PC-3 (cell line): Measurements from ENCODE around the gene CARD11. TPM values are rescaled to one million over a fixed set of nuclear protein-coding genes. Genes with fewer than 3 reads are reported as not detected.

Experiments
- ATAC-seq: fragments of 200-7000 bp; cut with Tn5 transposase; 2 replicates; pipeline ENCODE4 v1.9.1; 2020; ENCODE audit warnings: mild to moderate bottlenecking, moderate library complexity
- BruUV-seq: library from RNA; stranded (reverse); fragments of 400-500 nt; replicated peaks from 2 replicates; lab custom pipeline; 2021; lab: Mats Ljungman, UMichigan
- CTCF ChIA-PET: fragments of 300-600 bp; sonication (Branson Sonifier 250); formaldehyde crosslinking; loops from one replicate; lab custom pipeline; 2022; ENCODE audit warnings: antibody characterized with exemption; lab: Charles Lee
- POLR2A ChIA-PET: fragments of 300-600 bp; sonication (Branson Sonifier 250); formaldehyde crosslinking; loops from one replicate; lab custom pipeline; 2022; ENCODE audit warnings: antibody characterized with exemption; ENCODE audit not compliant: unreplicated experiment; lab: Charles Lee
- DNase-seq: peaks from one replicate; pipeline ENCODE4 v3.0.0-alpha.2; 2015
- H2AFZ ChIP-seq: fragments of 300-600 bp; sonication (generic); 2 replicates; pipeline ENCODE4 v1.6.0; 2016; ENCODE audit warnings: antibody characterized with exemption, low read length
- H3F3A ChIP-seq: fragments of 300-600 bp; sonication (generic); one replicate; pipeline ENCODE4 v1.6.0; 2017; ENCODE audit warnings: antibody characterized with exemption, low read length, control low read depth, mild to moderate bottlenecking; ENCODE audit not compliant: unreplicated experiment
- H3K27ac ChIP-seq: fragments of 300-600 bp; sonication (generic); 2 replicates; pipeline ENCODE4 v1.5.1; 2016; ENCODE audit warnings: mild to moderate bottlenecking, low read length
- H3K27me3 ChIP-seq: fragments of 300-600 bp; sonication (generic); 2 replicates; pipeline ENCODE4 v1.6.1; 2016; ENCODE audit warnings: low read length, mixed read lengths
- H3K36me3 ChIP-seq: fragments of 300-600 bp; sonication (generic); 2 replicates; pipeline ENCODE4 v1.6.1; 2016; ENCODE audit warnings: low read depth, mixed run types, low read length, mixed read lengths
- H3K4me1 ChIP-seq: fragments of 300-600 bp; sonication (generic); 2 replicates; pipeline ENCODE4 v1.5.1; 2016; ENCODE audit warnings: low read length; ENCODE audit not compliant: insufficient read depth
- H3K4me2 ChIP-seq: fragments of 300-600 bp; sonication (generic); 2 replicates; pipeline ENCODE4 v1.6.0; 2016; ENCODE audit warnings: low read length
- H3K4me3 ChIP-seq: fragments of 300-600 bp; sonication (generic); 2 replicates; pipeline ENCODE4 v1.5.1; 2016; ENCODE audit warnings: mild to moderate bottlenecking, low read length, mixed read lengths
- H3K79me2 ChIP-seq: fragments of 300-600 bp; sonication (generic); 2 replicates; pipeline ENCODE4 v1.6.1; 2017; ENCODE audit warnings: low read length, mixed read lengths
- H3K9ac ChIP-seq: fragments of 300-600 bp; sonication (generic); 2 replicates; pipeline ENCODE4 v1.6.0; 2016; ENCODE audit warnings: mild to moderate bottlenecking, low read length
- H3K9me2 ChIP-seq: fragments of 300-600 bp; sonication (generic); replicated peaks from 2 replicates; pipeline ENCODE4 v1.6.1; 2016; ENCODE audit warnings: mixed run types, low read length, mixed read lengths
- H3K9me3 ChIP-seq: fragments of 300-600 bp; sonication (generic); 2 replicates; pipeline ENCODE4 v1.6.1; 2016; ENCODE audit warnings: low read length, mixed read lengths
- H4K20me1 ChIP-seq: fragments of 300-600 bp; sonication (generic); 2 replicates; pipeline ENCODE4 v1.6.1; 2016; ENCODE audit warnings: low read length, mixed read lengths
- EZH2 ChIP-seq: fragments of 300-600 bp; sonication (generic); IDR thresholded peaks from one replicate; pipeline ENCODE4 v1.6.1; 2017; ENCODE audit warnings: antibody characterized with exemption, mild to moderate bottlenecking, low read length; ENCODE audit not compliant: unreplicated experiment
- EZH2phosphoT487 ChIP-seq: fragments of 300-600 bp; sonication (generic); IDR thresholded peaks from 2 replicates; pipeline ENCODE4 v1.6.1; 2018; ENCODE audit warnings: mild to moderate bottlenecking, antibody characterized with exemption, low read length, borderline replicate concordance
- intact Hi-C: fragments of 100-400 bp; cut with micrococcal nuclease; formaldehyde crosslinking; loops from 2 replicates; pipeline ENCODE4 v1.9.0; 2023
- total RNA-seq: library from RNA; depleted of rRNA; stranded (reverse); fragments of >200 nt; gene quantifications from 2 replicates; pipeline ENCODE4 v1.2.3, GENCODE V29; 2014
- TF ChIP-seq, protein P1 (sequence below): fragments of 300-600 bp; sonication (generic); conservative IDR thresholded peaks from 2 replicates; pipeline ENCODE4 v1.5.1; 2017; ENCODE audit warnings: antibody characterized with exemption, low read depth, mild to moderate bottlenecking, low read length

CARD11 gene
- total RNA-seq, 1 experiment from 2014 or later = not detected

DNA sequence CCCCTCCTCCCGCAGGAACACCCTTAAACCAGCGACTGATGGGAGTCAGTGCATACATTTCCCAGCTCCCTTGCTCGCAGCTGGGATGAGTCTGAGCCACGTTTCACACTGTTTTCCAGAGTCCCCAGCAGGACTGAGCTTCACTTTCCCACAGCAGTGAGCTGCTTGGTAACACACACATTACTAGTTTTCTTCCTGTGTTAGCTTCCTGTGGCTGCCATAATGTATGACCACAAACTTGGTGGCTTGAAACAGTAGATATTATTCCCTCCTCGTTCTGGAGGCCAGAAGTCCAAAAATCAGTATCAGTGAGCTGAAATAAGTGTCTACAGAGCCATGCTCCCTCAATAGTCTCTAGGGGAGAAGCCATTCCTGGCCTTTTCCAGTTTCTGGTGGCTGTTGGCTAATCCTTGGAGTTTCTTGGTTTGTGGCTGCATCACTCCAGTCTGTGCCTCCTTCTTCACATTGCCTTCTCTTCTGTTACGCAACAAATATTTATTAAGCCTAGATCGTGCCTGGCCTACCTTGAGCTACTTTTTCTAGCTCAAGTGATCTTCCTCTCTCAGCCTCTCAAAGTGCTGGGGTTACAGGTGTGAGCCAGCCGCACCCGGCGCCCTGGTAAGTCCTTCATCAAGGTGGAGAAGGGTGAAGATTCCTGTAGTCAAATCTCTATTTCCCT lies 26.2 kb upstream of the CARD11 start:
- no peak for TF ChIP-seq EZH2
- TF ChIP-seq, protein P1, sequence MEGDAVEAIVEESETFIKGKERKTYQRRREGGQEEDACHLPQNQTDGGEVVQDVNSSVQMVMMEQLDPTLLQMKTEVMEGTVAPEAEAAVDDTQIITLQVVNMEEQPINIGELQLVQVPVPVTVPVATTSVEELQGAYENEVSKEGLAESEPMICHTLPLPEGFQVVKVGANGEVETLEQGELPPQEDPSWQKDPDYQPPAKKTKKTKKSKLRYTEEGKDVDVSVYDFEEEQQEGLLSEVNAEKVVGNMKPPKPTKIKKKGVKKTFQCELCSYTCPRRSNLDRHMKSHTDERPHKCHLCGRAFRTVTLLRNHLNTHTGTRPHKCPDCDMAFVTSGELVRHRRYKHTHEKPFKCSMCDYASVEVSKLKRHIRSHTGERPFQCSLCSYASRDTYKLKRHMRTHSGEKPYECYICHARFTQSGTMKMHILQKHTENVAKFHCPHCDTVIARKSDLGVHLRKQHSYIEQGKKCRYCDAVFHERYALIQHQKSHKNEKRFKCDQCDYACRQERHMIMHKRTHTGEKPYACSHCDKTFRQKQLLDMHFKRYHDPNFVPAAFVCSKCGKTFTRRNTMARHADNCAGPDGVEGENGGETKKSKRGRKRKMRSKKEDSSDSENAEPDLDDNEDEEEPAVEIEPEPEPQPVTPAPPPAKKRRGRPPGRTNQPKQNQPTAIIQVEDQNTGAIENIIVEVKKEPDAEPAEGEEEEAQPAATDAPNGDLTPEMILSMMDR = no peak
- TF ChIP-seq EZH2phosphoT487 = no peak
- Histone ChIP-seq H3K4me3 (no peak overlapping the region), H3K4me2 (no peak overlapping the region), H3K9me2 (no peaks in the 10 kb centered on the region), H3K4me1 (no peaks in the 10 kb centered on the region), H3K79me2 (no peaks in the 10 kb centered on the region), H3K36me3 (no peaks in the 10 kb centered on the region), H3F3A (no peaks in the 10 kb centered on the region), H2AFZ (no peak overlapping the region), H4K20me1 (no peaks in the 10 kb centered on the region), H3K9me3 (no peaks in the 10 kb centered on the region; the same call in 1 of the 2 replicates), H3K9ac (no peak overlapping the region), H3K27ac (no peak overlapping the region), H3K27me3 (no peaks in the 10 kb centered on the region)
- DNase-seq (no peak), ATAC-seq (no peak)
- intact Hi-C loops = no loop called here
- BruUV-seq = no TSS peak
- POLR2A ChIA-PET = no interaction called here
- CTCF ChIA-PET = no interaction called here

GRCh38 chr7:3068530-3068929 lies 24.9 kb upstream of the CARD11 start:
- ChIA-PET CTCF (no interaction called here), POLR2A (no interaction called here)
- BruUV-seq = no TSS peak
- Histone ChIP-seq H3K9ac (no peak overlapping the region), H4K20me1 (no peaks in the 10 kb centered on the region), H3K4me1 (no peaks in the 10 kb centered on the region), H3K27me3 (no peaks in the 10 kb centered on the region), H3K27ac (no peak overlapping the region), H3K4me2 (no peak overlapping the region), H3K9me3 (no peaks in the 10 kb centered on the region; the same call in 1 of the 2 replicates), H3K4me3 (no peak overlapping the region), H3K36me3 (no peaks in the 10 kb centered on the region), H3F3A (no peaks in the 10 kb centered on the region), H2AFZ (no peak overlapping the region), H3K79me2 (no peaks in the 10 kb centered on the region), H3K9me2 (no peaks in the 10 kb centered on the region)
- ATAC-seq = no peak
- TF ChIP-seq, protein P1 = no peak
- TF ChIP-seq EZH2phosphoT487 (no peak), EZH2 (no peak)
- intact Hi-C loops = no loop called here
- DNase-seq = no peak

GRCh38 chr7:3067606-3068380 lies 24.1 kb upstream of the CARD11 start:
- no peaks in the 10 kb centered on the region for H3F3A ChIP-seq
- H3K79me2 ChIP-seq = no peaks in the 10 kb centered on the region
- H3K36me3 ChIP-seq = no peaks in the 10 kb centered on the region
- intact Hi-C loops = no loop called here
- ChIA-PET CTCF (no interaction called here), POLR2A (interaction anchor here (0.6 kb wide), 1 partner anchor 91 kb away, joined by 3 read pairs; no protein-coding TSS in a partner anchor)
- DNase-seq (no peak), ATAC-seq (no peak)
- no peaks in the 10 kb centered on the region for H4K20me1 ChIP-seq
- H3K27ac ChIP-seq = no peak overlapping the region
- no peak overlapping the region for H3K4me2 ChIP-seq
- H3K9me2 ChIP-seq = no peaks in the 10 kb centered on the region
- no peak overlapping the region for H2AFZ ChIP-seq
- H3K9ac ChIP-seq = no peak overlapping the region
- no peaks in the 10 kb centered on the region for H3K4me1 ChIP-seq
- H3K27me3 ChIP-seq = no peaks in the 10 kb centered on the region
- H3K4me3 ChIP-seq = no peak overlapping the region
- TF ChIP-seq EZH2 (no peak), EZH2phosphoT487 (no peak)
- TF ChIP-seq, protein P1 = no peak
- BruUV-seq = no TSS peak
- H3K9me3 ChIP-seq = no peaks in the 10 kb centered on the region; the same call in 1 of the 2 replicates
